Smooth muscle cell (in vitro differentiated cells): Measurements from ENCODE around the gene SETD7. TPM values are rescaled to one million over a fixed set of nuclear protein-coding genes. Genes with fewer than 3 reads are reported as not detected.

ENCODE experiments used
- DNase-seq: peaks from one replicate; lab custom pipeline; 2025; ENCODE audit not compliant: unreplicated experiment; lab: John Stamatoyannopoulos, UW
- H2AFZ ChIP-seq: fragments of 200-600 bp; sonication (generic); 2 replicates; pipeline ENCODE4 v1.6.0; 2016; ENCODE audit warnings: antibody characterized with exemption, low read depth, mild to moderate bottlenecking
- H3F3A ChIP-seq: fragments of 200-600 bp; sonication (generic); 2 replicates; pipeline ENCODE4 v1.6.0; 2017; ENCODE audit warnings: antibody characterized with exemption, low read depth
- H3K27ac ChIP-seq: fragments of 200-600 bp; sonication (generic); 2 replicates; pipeline ENCODE4 v1.5.1; 2016; ENCODE audit warnings: low read depth, mild to moderate bottlenecking
- H3K27me3 ChIP-seq: fragments of 200-600 bp; sonication (generic); 2 replicates; pipeline ENCODE4 v1.6.1; 2016; ENCODE audit warnings: low read depth, mild to moderate bottlenecking
- H3K36me3 ChIP-seq: fragments of 200-600 bp; sonication (generic); 2 replicates; pipeline ENCODE4 v1.5.1; 2016; ENCODE audit warnings: low read depth
- H3K4me1 ChIP-seq: fragments of 200-600 bp; sonication (generic); 2 replicates; pipeline ENCODE4 v1.5.1; 2016; ENCODE audit warnings: low read depth
- H3K4me2 ChIP-seq: fragments of 200-600 bp; sonication (generic); 2 replicates; pipeline ENCODE4 v1.6.0; 2016; ENCODE audit warnings: mild to moderate bottlenecking
- H3K4me3 ChIP-seq: fragments of 200-600 bp; sonication (generic); 2 replicates; pipeline ENCODE4 v1.5.1; 2016; ENCODE audit warnings: mild to moderate bottlenecking
- H3K79me2 ChIP-seq: fragments of 200-600 bp; sonication (generic); 2 replicates; pipeline ENCODE4 v1.6.0; 2016; ENCODE audit warnings: low read depth, mild to moderate bottlenecking
- H3K9ac ChIP-seq: fragments of 200-600 bp; sonication (generic); 2 replicates; pipeline ENCODE4 v1.6.0; 2016; ENCODE audit warnings: low read depth
- H3K9me3 ChIP-seq: fragments of 200-600 bp; sonication (generic); replicated peaks from 2 replicates; pipeline ENCODE4 v1.5.1; 2016; ENCODE audit warnings: low read depth
- H4K20me1 ChIP-seq: fragments of 200-600 bp; sonication (generic); 2 replicates; pipeline ENCODE4 v1.6.0; 2016; ENCODE audit warnings: low read depth
- WGBS: methylation state at CpG from one replicate; pipeline ENCODE4 v1.1.7; 2016; ENCODE audit warnings: low lambda C conversion rate; 5-methylcytosine and 5-hydroxymethylcytosine counted together
- polyA plus RNA-seq: library from polyadenylated mRNA; unstranded; fragments of >200 nt; fragmentation: Nextera tagmentation; extraction: Ambion mirVana; gene quantifications from 2 replicates; pipeline ENCODE4 v1.2.1, GENCODE V29; 2016
- total RNA-seq: library from RNA; depleted of rRNA; stranded (reverse); fragments of >200 nt; gene quantifications from 2 replicates; pipeline ENCODE4 v1.2.3, GENCODE V29; 2014
- TF ChIP-seq, protein P1 (sequence below): fragments of 200-600 bp; sonication (generic); IDR thresholded peaks from 2 replicates; pipeline ENCODE4 v1.5.1; 2017; ENCODE audit warnings: borderline replicate concordance, mild to moderate bottlenecking, antibody characterized with exemption; ENCODE audit not compliant: insufficient read depth, poor library complexity, severe bottlenecking

Gene SETD7
- total and polyA plus RNA-seq, 2 experiments from 2014 or later = 8.5 to 34.2 TPM

DNA sequence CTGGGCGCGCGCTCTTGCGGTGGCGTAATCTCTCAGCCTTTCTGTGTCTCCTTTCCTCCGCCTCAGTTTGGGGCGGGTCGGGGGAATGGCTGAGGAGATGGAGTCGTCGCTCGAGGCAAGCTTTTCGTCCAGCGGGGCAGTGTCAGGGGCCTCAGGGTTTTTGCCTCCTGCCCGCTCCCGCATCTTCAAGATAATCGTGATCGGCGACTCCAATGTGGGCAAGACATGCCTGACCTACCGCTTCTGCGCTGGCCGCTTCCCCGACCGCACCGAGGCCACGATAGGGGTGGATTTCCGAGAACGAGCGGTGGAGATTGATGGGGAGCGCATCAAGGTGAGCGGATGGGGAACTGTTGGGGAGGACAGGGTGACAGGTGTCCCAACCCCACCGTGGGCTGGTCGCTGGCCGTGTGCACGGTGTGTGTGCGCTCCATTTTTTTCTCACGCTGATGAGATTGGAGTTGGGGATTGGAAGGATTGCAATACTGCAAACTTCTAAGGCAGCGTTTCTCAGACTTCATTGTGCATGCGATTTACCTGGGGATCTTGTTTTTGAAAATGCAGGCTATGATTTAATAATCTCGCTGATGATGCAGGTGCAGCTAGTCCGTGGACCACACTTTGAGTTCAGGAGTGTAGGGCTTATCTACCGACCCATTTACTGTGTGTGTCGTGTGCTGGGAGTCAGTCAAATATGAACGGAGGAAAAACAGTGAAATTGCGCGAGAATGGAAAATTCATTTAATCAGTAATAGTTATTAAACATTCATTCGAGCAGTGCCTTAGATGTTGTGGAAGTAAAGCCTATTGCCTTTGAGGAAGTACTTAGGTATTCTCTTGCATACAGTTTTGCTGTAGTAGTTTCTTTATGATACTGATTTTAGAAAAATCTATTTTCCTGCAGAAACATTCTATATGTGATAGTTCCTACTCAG, 101.6 kb downstream of the SETD7 start, which contains the start of gene RAB33B:
Gene RAB33B, plus strand, starts transcription at position 11 of the 935 bp plus-strand sequence. Its CDS starts 75 bp downstream, at position 86.
- peaks cover 50% of the 10 kb centered on the region for H4K20me1 ChIP-seq
- H3K9ac ChIP-seq = peak within 1 kb of the TSS; percentile 77
- H3K27me3 ChIP-seq = no peaks in the 10 kb centered on the region
- H3K4me3 ChIP-seq = peak within 1 kb of the TSS; percentile 90
- WGBS = 2% methylated on average over 43 of the region's 46 CpGs
- TF ChIP-seq, protein P1, sequence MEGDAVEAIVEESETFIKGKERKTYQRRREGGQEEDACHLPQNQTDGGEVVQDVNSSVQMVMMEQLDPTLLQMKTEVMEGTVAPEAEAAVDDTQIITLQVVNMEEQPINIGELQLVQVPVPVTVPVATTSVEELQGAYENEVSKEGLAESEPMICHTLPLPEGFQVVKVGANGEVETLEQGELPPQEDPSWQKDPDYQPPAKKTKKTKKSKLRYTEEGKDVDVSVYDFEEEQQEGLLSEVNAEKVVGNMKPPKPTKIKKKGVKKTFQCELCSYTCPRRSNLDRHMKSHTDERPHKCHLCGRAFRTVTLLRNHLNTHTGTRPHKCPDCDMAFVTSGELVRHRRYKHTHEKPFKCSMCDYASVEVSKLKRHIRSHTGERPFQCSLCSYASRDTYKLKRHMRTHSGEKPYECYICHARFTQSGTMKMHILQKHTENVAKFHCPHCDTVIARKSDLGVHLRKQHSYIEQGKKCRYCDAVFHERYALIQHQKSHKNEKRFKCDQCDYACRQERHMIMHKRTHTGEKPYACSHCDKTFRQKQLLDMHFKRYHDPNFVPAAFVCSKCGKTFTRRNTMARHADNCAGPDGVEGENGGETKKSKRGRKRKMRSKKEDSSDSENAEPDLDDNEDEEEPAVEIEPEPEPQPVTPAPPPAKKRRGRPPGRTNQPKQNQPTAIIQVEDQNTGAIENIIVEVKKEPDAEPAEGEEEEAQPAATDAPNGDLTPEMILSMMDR = no peak
- no peaks in the 10 kb centered on the region for H3F3A ChIP-seq
- peak within 1 kb of the TSS; percentile 78 for H2AFZ ChIP-seq
- peak within 1 kb of the TSS; percentile 81 for H3K4me2 ChIP-seq
- peaks cover 82% of the 10 kb centered on the region for H3K79me2 ChIP-seq
- H3K27ac ChIP-seq = peak within 1 kb of the TSS; percentile 76
- DNase-seq = no peak
- H3K9me3 ChIP-seq = no peaks in the 10 kb centered on the region
- H3K4me1 ChIP-seq = peaks cover 37% of the 10 kb centered on the region
- H3K36me3 ChIP-seq = no peaks in the 10 kb centered on the region

DNA sequence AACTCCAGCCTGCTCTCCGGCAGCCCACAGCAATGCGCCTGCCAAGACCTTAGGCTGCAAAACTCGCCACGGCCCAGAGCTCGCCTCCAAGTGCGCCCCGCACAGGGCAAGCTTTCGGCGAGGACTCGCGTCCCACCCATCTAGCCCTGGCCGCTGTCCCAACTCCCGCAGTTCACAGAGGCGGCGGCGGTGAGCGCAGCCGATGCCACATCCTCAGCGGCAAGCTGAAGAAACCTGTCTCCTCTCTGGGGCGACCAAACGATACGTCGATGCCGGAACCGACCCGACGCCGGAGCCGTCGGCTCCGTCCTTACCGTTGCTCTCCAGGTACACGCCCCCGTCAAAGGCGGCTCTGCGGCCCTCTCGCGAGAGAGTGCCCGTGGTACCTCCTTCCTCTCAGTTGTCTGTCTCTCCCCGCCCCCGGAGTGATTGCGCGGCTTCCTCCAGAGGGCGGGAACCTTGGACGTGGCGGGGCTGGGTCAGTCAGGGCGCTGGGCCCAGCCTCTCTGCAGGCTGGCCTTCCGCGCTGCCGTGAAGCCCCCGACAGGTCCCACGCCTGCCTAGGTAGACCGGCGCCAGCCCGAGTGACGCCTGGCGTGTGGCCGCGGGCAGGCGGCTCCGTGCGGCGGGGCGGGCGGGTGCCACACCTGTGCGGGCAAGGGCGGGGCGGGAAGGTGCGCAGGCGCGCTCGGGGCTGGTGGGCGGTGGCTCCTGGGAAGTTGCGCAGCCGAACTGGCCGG, 102.5 kb downstream of the SETD7 start:
- Histone ChIP-seq H3K27me3 (no peaks in the 10 kb centered on the region), H3K36me3 (no peaks in the 10 kb centered on the region), H3K79me2 (peaks cover 74% of the 10 kb centered on the region), H3K4me2 (peak overlapping the region; percentile 81), H3F3A (no peaks in the 10 kb centered on the region), H2AFZ (peak overlapping the region; percentile 78), H3K27ac (peak overlapping the region; percentile 76), H3K9me3 (no peaks in the 10 kb centered on the region), H3K9ac (peak overlapping the region; percentile 77), H3K4me3 (peak overlapping the region; percentile 90), H4K20me1 (peaks cover 41% of the 10 kb centered on the region), H3K4me1 (peaks cover 37% of the 10 kb centered on the region)
- DNase-seq = peak; percentile 98
- under 1% methylated on average over 52 of the region's 76 CpGs for WGBS
- TF ChIP-seq, protein P1 = peak; percentile 2

DNA sequence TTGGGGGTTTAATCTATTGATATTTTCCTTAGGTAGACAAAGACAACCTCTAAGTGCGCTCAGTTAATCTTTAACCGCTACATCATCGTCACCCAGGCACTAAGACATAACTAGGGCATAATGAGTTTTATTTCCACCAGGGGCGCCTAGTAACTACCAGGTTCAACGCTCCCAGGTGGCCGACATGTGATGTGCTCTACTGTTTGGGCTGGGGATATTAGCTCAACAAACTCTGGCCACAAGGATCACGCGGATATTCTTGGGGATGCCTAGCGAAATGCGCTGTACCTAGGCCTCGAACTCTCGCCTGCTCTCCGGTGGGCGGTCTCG, 103.0 kb downstream of the SETD7 start:
- Histone ChIP-seq H3K27me3 (no peaks in the 10 kb centered on the region), H3K4me3 (peak overlapping the region; percentile 90), H3K79me2 (peaks cover 68% of the 10 kb centered on the region), H3K4me2 (peak overlapping the region; percentile 81), H3K9me3 (no peaks in the 10 kb centered on the region), H2AFZ (peak overlapping the region; percentile 78), H3K9ac (peak overlapping the region; percentile 77), H3K27ac (peak overlapping the region; percentile 76), H4K20me1 (peaks cover 36% of the 10 kb centered on the region), H3F3A (no peaks in the 10 kb centered on the region), H3K36me3 (no peaks in the 10 kb centered on the region), H3K4me1 (peaks cover 37% of the 10 kb centered on the region)
- no peak for DNase-seq
- 2% methylated on average over 15 of the region's 15 CpGs for WGBS
- TF ChIP-seq, protein P1 = peak; percentile 20
